ENCODE measurements around the gene RASSF4.

Gene RASSF4

DNA sequence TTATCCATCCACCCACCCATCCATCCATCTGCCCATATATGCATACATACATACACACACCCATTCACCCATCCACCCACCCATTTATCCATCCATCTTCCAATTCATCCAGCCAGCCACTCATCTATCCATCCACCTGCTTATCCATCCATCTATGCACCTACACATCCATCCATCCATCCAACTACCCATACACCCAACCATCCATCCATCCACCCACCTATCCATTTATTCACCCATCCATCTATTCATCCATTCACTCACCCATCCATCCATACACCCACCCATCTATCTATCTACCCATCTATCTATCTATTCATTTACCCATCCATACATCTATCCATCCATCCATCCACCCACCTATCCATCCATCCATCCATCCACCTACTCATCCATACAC is 31.1 kb upstream of the RASSF4 start:
- no peak for DNase-seq (ENCODE audit: low spot score)

DNA sequence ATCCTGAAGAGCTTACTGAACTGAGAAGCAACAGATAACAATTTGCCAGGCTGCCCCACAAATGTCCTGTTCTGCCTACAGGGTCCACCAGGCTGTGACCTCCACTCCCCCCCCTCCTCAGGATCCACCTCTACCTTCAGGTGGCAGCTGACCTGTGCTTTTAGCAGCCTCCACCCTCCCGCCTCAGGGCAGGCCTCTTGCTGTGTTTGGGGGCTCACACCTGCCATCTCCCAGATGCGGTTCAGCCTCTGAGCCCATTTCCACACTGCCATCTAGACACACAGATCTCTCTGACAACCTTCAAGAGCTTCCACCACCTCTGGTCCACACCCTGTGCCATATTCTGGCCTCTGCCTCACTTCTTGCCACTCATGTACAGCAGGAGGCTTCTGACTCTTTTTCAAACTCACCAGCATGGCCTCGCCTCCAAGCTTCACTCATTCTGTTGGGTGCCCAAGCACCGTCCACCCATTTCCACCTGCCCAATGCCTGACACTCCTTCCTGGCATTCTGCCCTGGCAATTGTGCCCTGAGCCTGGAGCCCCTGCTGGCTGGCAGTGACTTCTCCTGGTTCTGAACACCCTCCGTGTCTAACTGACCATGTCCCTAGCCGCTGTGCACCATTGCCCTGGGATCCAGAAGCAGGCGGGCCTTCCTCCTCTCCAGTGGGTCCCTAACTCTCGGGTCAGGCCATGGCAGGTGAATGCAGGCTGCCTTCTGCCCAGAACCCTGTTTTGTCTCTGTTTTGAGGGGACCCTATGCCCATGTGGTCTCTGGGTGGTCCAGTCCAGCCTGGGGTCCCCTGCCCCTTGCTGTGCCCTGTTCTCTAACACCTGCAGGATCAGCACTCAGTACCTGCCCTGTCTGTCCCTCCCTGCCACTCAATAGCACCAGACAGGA is 30.0 kb upstream of the RASSF4 start:
- no peak for DNase-seq (ENCODE audit: low spot score)

DNA sequence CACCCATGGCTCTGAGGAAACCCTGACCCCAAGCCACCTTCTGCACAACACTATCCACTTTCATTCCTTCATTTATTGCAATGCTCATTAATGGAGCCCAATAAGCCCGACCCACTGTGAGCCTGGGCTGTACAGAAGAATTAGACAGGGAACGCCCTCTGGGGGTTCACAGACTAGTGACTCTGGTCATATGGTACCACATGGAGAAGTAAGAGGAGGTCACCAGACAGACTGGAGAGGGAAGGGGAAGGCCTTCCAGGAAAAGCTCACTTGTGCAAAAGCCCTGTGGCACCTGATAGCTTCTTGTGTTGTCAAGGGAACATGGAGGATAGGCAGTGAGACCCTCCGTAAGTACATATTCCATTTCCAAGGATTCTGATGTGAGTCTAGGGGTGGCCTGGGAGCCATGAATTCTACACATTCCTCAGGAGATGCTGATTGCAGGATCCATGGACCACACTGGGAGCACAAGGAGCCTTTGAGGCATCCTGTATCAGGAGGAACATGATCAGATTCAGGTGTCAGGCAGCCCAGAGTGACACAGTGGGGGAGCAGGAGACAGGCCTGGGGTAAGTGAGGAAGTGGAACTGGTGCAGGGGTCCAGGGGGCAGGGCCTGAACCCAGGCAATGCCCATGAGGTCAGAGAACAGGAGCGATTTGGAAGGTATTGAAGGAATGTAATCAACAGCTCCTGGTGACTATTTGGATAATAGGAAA is 28.5 kb upstream of the RASSF4 start:
- DNase-seq (ENCODE audit: low spot score), result no peak

DNA sequence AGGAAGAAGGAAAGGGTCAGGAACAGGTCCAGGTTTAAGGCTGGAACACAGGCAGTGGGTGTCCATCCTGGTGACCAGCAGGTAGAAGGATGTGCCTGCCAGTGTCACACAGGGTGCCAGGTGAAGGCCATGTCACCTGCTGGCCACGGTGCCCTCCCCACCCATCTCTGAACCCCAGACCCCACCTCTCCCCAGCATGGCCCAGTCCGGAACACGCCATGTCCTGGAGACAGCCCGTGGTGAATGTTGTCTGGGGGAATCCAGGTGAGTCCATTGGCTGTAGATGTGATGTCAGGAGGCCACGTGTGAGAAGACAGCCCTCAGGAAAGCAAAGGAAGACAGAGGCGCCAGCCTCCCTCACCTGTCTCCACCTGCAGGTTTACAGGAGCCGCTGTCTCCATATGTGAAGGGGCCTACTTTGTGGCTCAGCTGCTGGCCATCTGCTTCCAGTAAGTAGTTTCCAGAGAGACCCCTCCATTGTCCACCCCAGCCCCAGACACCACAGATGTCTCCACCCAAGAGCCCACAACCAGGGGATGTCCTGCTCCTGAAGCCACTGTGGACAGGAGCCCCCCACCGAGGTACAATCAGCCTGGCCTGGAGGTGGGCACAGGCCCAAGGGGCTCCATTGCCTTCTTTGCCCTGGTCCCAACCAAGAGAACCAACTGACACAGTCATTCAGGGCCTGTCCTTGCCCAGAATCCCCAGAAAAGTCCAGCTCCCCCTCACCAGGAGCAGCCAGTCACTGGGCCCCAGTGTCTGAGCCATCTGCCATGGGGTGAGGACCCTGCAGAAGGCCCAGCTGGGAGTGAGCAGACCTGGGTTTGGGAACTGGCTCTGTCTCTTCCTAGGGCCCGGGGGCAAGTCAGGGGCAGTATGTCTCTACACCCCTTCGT is 27.7 kb upstream of the RASSF4 start:
- DNase-seq (ENCODE audit: low spot score), result no peak

DNA sequence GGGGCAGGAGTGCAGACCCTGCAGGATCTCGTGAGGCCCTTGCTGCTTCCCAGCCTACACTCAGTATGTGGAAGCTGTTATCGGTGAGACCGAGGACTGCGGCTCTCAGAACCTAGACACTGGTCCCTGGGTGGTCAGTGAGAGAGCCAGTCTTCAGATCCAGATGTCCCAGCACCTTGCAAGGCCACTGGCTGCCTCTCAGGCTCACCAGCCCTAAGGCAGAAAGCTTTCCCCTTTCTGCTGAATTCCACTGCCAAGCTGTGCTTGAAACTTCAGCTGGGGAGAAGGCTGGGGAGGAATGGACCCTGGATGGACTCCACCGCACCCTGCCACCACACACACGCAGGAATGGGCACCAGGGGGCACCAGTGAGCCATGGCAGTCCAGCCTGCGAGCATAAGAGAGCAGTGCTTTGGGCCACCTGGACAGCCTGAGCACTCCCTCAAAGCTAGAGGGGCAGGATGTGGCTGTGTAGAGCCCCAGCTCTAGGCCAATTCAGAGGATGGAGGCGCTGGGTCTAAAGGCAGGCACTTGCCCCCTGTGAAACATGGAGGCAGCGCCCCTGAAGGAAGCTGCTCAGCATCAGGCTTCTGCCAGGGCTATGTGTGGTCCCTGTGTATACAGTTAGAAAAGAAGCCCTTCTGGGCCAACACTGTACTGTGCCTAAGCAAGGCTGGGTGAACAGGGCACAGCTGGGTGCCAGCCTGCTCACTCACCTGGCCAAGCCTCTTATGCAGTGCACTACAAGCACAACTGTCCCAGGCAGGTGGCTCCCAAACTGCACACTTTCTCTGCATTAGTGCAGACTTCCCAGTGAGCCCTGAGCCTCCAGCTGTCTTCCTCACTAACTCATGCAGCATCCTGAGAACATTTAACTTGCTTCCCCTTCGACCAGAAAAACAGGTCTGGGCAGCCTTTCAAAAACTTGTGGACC is 26.8 kb upstream of the RASSF4 start:
- DNase-seq (ENCODE audit: low spot score), result peak; percentile 73

DNA sequence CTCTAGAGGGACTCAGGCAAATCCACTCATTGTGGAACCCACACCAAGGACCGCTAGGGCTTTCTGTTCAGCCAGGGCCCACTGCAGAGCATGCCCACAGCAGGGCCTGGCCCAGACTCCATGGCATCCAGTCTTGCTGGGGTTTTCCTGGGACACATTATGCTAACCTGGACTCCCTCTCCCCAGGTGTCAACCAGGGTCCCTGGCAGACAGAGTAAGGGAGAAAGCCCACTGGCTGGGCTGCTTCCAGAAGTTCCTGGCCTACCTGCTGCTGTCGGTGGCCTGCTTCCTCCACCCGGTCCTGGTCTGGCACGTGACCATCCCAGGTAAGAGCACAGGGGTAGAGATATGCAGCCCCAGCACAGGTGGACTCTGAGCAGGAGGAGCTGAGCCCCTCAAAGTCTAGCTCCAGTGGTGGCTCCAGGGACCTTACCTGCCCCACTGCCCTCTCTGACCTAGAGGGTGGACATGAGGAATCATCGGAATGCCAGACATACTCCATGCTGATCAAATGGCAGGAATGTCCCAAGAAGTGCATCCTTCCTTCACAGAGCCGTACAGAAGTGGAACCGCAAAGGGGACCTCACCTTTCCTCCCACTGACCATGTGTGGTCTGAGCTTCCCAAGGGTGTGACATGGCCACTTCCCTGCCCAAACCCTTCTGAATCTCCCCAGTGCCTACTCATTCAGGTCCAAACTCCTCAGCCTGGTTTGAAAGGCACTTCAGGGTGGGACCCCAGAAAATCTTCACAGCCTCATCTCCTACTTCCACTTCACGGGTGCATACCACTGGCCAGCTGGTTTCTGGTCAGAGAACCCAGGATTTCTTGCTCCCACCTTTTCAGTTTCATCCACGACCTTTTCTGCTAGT is 25.9 kb upstream of the RASSF4 start:
- DNase-seq (ENCODE audit: low spot score), result no peak

DNA sequence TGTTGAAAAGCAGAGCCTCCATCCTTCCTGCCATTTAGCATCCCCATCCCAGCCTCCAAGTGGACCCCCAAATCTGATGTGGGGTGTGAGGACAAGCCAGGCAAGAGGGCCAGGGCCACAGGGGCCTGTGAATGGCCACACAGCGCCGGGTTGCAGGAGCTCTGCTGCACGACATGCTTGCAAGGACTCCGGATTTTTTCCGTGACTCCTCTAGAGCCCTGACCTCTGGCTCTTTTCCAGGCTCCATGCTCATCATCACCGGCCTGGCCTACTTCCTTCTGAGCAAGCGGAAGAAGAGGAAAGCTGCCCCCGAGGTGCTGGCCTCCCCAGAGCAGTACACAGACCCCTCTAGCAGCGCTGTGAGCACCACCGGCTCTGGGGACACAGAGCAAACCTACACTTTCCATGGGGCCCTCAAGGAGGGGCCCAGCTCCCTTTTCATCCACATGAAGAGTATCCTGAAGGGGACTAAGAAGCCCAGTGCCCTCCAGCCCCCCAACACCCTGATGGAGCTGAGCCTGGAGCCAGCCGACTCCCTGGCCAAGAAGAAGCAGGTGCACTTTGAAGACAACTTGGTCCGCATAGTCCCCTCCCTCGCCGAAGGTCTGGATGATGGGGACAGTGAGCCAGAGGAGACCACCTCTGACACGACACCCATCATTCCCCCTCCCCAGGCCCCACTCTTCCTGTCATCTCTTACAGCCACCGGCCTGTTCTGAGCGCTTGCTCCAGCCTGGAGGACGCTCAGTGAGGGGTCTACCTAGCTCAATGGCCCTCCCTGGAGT is 25.0 kb upstream of the RASSF4 start:
- DNase-seq (ENCODE audit: low spot score), result no peak

DNA sequence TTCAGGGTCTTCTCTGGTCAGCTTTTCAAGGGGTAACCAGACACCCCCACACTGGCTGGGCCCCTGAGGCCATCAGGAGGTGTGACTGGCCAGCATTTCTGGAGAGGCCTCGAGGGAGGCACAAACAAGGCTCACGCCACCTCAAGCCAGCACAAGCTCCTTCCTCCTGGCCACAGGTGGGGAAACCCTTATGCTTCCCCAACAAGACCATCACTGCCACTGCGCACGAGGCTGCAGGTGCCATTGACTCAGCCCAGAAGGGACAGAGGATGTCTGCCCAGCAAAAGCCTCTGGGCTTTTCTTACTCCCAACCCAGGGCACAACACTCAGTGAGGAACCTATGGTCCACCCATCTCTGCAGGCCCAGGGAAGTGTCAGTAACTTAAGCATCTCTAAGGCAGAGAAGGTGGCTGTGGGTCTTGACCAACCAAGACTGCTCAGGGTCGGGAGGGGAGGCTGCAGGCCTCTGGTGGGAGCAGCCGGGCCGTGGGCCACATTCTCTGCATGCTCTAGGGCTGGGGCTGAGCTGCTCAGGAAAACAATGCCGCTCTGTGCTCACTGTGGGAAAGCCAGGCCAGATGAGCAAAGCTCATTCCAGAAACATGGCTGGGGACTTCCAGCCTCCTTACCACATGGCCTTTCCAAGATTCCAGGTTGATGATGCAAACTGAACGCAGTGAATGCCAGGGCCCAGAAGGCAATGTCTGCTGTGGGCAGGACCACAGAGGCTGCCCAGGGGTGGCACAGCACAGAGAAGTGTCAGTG is 24.2 kb upstream of the RASSF4 start:
- DNase-seq (ENCODE audit: low spot score), result peak; percentile 69

DNA sequence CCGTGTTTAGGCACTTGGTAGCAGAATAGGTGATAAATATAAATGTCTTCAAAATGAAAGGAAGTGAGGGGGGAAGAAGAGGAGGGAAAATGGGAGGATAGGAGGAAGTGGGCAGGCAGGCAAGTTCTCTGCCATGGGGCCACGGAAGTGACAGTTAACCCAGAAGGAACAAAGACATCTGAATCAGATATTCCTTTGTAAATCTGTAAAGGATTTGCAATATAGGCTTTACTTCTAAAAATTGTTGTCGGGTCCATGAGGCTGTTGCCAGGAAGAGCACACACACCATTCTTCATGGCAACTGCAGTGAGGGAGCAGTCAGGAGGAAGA is 23.7 kb upstream of the RASSF4 start:
- DNase-seq (ENCODE audit: low spot score), result no peak

DNA sequence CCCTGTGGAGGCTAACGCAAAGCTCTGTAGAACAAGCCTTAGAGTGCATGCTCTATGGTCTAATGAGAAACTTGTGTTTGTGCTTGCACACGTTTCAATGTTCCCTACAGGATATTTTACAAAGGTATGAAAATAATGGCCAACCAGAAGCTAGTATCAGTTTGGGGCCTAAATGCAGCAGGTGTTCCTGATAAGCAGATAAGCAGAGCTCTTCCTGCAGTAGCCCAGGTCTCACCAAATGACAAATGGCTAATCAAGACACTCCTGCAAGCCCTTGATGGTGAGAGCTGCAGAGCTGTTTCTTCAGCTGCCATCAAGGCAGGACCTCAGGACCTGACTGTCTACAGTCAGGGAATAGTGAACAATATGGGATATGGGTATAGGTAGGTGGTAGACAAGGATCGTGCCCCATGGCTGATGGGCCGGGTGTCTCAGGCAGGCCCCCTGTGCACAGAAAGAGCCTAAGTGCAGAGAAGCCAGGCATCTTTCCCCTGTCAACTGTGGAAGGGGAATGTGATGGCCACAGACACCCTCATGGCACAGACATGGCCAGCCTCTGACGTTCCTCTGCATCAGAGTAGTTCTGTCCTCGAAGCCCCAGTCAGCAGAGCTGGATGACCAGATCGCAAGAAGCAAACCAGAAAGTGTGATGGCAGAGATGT is 23.2 kb upstream of the RASSF4 start:
- DNase-seq (ENCODE audit: low spot score), result no peak

DNA sequence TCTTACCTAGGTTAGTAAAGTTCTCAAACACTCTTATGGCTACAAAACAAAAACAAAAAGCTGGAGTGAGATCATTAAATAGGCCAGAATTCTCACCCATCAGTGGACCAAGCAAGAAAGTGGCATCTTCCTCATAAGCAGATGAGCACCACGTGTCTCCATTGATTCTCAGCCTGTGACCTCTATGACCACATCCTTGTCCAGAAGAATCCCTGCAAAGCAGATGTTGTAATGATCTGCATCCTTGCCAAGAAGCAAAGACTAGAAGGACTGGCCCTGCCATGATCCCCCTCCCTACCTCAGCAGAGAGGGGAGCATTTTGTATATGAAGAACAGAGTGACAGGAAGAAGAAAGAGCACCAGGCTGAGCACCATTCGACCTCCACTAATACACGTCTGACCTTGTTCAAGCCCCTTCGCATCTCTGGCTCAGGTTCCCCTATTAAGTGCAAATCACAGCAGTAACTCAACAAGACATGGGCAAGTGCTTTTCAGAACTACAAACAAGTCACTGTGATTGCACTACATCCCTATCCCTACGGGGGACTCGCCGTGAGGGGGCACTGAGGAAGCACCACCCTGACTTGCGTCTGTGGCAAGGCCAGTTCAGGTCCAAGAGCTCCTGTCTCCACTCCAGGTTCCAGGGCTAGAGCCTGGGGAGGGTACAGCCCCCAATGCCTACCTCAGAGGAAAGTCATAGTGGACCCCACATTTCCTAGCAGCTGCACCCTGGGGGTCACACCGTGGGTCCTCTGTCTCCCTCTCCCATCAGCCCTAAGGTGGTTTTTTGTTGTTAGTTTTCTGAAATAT is 22.2 kb upstream of the RASSF4 start:
- no peak for DNase-seq (ENCODE audit: low spot score)

DNA sequence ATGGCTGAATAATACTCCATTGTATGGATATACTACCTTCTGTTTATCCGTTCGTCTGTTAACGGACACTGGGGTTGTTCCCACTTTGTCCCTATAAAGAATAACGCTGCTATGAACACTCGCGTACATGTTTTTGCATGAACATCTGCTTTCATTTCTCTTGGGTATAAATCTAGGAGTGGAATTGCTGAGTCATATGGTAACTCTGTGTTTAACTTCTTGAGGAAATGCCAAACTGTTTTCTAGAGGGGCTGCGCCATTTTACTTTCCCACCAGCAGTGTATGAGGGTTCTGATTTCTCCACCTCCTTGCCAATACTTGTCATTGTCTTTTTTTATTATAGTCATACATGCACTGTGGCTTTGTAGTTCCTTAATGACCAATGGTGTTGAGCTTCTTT is 20.6 kb upstream of the RASSF4 start:
- DNase-seq (ENCODE audit: low spot score), result no peak

DNA sequence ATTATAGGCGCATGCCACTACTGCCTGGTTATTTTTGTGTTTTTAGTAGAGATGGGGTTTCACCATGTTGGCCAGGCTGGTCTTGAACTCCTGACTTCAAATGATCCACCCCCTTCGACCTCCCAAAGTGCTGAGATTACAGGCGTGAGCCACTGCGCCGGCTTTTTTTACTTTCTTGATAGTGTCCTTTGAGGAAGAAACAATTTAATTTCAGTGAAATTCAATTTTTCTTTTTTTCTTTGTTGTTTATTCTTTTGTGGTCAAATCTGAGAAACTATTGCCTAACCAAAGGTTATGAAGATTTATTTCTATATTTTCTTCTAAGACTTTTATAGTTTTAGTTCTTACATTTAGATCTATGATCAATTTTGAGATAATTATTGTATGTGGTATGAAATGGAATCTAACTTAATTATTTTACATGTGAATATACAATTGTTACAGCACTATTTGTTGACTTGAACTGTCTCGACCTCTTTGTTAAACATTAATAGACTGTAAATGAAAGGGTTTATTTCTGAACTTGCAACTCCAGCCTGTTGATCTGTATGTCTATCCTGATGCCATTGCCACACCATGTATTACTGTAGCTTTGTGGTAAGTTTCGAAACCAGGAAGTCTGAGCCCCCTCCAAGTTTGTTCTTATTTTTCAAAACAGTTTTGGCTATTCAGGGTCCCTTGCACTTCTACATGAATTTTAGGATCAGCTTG is 19.8 kb upstream of the RASSF4 start:
- no peak for DNase-seq (ENCODE audit: low spot score)

DNA sequence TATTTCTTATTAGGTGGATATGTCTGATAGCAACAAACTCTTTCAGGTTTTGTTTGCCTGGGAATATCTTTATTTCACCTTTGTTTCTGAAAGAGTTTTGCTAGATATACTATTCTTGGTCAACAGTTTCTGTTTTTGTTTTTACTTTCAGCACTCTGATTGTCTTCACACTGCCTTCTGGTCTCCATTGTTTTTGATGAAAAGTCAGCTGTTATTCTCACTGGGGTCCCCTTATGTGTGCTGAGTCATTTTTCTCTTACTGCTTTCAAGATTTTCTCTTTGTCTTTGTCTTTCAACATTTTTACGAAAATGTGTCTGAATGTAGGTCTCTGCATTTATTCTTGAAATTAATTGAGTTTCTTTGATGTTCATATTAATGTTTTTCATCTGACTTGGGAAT is 15.2 kb upstream of the RASSF4 start:
- no peak for DNase-seq (ENCODE audit: low spot score)

DNA sequence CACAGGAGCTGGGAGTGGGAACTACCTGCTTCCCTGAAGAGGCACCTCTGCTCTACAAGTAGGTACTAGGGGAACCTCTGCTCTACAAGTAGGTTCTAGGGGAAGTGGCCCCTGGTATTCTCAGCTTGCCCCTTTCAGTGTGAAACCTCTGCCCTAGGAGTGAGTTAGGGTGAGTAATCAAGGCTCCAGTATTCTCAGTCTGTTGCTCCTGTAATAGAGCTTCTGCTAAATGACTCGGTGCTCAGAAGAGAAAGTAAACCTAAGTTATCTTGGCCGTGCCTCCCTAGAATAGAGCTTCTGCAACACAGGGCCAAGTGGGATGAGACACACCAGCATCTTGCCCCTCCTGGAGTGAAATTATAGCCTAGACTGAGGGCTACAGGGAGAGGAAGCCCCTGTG is 13.4 kb upstream of the RASSF4 start:
- DNase-seq (ENCODE audit: low spot score), result no peak

DNA sequence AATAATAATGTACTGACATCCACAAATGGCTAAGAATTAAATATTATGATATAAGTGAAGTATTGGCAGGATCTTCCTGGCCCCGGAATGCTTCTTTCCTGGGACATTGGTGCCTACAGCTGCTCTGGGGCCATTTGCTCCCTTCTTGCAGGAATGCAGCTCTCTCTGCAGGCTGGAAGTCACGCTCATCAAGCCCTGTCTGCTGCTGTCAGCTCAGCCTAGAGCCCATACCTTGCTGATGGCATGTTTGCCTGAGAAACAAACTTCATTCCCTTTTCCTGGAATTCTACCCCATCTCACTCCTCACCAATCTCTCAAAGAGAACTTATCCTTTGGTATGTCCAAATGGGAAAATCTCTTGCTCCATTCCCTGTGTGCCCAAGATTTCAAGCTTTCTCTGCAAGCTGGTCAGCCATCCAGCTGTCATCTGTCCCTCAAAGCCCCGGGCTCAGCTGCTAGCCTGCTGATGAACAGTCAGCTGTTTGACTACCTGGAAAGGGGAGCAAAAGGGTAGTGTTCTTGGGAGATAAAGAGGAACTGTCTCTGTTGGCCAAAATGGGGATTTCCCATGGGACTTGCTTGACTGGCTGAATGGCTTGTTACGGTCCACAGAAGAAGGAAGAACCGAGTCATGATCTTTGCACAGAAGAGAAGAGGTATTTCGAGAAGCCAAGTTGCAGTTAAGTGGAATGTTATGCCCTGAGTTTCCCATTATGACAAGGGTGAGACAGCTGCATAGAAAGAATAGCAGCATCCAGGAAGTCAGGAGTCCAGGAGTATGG is 12.0 kb upstream of the RASSF4 start:
- DNase-seq (ENCODE audit: low spot score), result no peak
